GM18858 (cell line): Measurements from ENCODE around the gene TMEM184B.

Experiments
- ATAC-seq: cut with Tn5 transposase; IDR thresholded peaks from one replicate; pipeline ENCODE4 v1.9.1; 2021; ENCODE audit not compliant: unreplicated experiment

TMEM184B gene

GRCh38 chr22:38228326-38228872, 44.4 kb downstream of the TMEM184B start:
- no peak for ATAC-seq

DNA sequence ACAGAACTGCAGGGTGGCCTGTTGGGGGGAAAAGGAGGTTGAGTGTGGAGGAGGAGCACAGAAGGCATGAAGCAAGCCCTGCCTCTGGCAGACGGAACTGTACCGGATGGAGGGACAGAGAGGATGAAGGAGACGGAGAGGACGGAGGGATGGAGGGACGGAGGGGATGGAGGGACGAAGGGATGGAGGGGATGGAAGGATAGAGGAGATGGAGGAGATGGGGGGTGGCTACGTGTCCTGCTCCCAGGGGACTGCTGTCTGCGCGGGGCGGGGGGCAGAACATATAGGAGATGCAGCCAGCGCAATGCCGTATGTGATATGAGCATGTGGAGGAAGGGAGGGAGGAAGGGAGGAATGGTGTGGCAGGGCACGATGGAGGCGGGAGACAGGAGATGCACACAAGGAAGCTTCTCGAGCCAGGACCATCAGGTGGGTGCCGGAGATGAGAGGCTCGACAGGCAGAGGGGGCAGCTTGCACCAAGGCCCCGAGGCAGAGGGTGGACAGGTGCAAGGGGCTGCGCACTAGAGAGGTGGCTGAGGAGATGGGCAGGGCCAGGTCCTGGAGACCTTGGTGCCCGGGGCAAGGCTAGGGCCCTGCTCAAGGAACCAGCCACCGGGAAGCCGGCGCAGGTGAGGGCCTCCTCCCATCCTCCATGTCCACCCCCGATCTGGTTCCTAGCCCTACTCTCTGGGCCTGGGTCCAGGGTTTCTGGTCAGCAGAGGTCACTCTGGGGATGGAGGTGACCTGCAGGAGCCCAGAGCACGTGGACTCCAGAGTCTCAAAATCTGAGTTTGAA, 45.8 kb downstream of the TMEM184B start:
- ATAC-seq = no peak

- ATAC-seq = no peak
Observed at GRCh38 chr22:38223289-38223960, 49.4 kb downstream of the TMEM184B start.

DNA sequence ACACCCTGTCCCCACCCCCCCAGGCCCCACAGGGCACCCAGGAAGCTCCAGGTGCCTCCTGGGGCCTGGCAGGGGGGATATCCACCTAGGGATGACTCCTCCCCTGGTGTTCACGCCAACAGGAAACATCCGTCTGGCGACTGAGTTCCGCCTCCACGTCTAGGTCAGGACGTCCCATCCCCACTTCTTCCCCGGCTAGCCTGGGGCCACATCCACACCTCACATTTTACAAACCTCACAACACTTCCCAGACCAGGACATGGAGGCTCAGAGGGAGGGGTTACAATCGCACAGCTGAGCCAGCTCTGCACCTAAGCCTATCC, 50.1 kb downstream of the TMEM184B start:
- ATAC-seq = no peak

DNA sequence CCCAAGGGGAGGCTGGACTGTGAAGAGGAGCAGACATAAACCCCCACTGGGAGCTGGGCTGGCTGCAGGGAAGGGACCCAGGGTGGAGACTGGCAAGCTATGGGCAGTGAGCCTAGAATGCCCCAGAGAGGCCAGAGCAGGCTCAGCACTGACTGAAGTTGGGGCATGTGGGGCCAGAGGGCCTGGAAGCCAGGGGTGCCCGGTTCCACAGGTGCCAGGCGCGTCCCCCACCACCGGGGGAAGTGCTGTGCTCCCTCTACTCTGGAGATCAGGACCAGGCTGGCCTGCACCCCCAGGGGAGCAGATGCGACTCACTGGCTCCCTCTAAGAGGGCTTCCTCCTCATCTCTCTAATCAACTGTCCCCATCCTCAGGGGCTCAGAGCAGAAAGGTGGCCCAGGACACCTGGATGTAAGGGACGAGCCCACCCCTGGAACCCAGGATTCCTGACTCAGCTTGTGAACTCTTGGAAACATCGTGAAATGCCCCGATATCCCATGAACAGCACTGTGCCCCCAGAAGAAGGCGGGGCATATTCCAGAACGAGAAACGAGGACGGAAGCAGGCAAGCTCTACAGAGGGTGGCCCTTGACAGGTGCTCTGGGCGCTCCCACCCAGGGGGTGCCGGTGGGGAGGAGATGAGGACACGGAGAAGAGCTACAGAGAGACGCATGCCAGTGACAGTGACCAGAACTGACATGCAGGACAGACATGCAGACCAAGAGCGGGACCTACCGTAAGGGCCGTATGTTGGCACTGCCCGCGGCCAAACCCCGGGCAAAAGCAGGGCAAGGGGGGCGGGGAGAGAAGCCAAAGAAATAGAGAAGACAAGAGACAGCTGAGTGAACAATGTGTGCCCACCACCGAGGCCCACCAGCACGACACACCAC, 50.7 kb downstream of the TMEM184B start:
- ATAC-seq = no peak

- ATAC-seq = no peak
Observed at GRCh38 chr22:38221407-38221806, 51.4 kb downstream of the TMEM184B start.

DNA sequence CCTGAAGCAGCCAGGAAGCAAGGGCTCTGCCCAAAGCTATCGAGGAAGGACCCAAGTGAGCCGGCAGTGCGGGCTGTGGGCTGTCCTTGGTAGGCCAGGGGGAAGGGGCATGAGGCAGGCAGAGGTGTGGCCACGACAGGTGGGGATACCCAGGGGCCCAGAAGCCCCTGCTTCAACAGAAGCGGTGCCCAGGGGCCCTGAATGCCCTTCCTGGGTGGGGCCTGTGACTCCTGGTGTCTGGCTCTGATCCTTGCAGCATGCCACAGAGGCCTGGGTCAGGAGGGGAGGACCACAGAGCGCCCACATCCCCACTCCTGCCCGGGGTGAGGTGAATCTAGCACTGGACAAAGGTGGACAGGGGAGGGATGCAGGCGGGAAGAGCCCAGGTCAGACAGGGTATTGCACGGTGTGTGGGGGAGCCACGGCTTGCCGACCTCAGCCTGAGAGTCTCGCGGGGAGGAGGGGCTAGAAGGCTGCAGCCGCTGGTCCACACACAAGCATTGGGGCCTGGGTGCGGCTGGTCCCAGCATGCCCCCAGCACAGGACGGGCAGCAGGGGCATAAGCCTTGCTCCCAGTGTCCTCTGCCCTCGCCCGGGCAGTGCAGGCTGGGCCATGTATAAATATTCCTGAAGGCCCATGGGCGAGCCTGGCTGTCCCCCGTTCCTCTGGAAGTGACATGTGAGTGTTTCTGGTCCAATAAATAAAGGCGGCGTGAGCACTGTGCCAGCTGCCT, 52.0 kb downstream of the TMEM184B start:
- no peak for ATAC-seq

- no peak for ATAC-seq
Observed at GRCh38 chr22:38220163-38220562, 52.6 kb downstream of the TMEM184B start.

- ATAC-seq = no peak
Observed at GRCh38 chr22:38219632-38220031, 53.2 kb downstream of the TMEM184B start.

DNA sequence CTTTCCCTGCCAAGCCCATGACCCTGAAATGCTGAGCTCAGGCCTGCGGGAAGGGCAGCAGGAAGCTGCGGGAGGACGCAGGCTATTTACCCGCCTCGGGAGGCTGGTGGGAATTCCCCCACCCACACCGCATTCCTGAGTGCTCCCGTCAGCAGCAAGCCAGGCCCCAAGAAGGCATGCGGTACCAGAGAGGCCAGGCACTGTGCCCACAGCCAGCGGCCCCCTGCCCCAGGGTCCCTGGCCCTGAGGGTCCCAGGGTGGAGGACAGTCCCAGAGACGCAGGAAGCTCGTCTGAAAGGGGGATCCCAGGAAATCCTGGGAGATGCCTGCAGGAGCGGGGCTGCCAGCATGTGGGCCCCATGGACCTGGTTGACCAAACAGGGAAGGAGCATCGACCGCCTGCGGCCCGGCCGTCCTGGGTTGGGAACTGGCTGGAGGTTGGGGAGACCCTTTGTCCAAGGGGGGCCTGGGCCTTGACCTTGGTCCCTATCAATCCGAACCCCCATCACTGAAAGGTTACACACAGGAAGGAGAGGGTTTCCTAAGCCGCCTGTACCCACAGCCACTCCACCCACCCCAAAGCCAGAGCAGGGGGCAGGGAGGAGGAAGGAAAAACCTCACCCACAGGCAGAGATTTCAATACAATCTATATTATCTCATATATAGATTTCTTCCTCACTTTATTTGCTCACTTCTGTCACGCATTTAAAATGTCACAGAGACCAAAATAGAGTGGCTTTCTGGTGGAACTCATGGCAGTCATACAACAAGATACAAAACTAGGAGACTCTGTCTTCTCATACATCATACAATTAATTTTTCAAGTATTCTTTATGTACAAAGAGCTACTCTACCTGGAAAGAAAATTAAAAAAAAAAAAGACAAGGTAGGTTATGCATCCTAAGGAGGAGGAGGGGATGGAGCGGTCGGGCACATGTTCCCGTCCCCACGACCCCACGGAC, 53.9 kb downstream of the TMEM184B start:
- no peak for ATAC-seq

DNA sequence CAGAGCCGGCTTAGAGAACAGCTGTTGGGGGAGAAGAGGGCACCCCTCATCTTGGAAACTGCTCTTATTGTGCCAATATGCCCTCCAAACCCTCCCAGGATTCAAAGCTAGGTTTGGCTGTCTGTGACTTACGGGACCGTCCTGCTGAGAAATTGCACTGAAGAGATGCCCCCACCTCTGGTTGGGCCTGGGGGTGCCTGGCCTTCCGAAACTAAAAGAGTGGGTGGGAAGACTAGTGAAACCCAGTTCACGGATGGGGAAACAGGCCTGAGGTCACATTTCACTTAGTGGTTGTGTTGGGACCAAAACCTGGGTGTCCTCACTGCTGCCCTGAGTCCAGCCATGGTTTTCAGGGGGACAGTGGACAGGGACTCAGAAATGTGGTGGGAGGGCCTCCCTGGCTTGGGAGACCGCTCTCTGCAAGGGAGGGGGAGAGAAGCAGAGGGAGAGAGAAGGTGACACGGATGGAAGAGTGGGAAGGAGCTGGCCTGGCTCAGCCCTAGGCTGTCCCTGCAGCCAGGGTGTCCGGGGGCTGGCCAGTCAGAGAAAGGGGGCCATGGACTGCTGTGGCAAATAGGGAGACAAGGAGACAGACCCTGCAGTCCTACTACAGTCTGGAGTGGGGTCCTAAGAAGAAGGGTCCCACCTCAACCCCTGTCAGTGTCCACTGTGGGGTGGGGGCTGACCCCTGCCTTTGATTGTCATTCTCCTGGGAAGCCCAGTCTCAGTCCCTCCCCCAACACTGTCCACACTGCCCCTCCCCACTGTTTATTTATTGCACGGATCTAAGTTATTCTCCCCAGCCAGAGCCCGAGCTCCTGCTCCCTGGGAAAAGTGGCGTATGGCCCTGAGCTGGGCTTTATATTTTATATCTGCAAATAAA, 57.4 kb downstream of the TMEM184B start:
- no peak for ATAC-seq

DNA sequence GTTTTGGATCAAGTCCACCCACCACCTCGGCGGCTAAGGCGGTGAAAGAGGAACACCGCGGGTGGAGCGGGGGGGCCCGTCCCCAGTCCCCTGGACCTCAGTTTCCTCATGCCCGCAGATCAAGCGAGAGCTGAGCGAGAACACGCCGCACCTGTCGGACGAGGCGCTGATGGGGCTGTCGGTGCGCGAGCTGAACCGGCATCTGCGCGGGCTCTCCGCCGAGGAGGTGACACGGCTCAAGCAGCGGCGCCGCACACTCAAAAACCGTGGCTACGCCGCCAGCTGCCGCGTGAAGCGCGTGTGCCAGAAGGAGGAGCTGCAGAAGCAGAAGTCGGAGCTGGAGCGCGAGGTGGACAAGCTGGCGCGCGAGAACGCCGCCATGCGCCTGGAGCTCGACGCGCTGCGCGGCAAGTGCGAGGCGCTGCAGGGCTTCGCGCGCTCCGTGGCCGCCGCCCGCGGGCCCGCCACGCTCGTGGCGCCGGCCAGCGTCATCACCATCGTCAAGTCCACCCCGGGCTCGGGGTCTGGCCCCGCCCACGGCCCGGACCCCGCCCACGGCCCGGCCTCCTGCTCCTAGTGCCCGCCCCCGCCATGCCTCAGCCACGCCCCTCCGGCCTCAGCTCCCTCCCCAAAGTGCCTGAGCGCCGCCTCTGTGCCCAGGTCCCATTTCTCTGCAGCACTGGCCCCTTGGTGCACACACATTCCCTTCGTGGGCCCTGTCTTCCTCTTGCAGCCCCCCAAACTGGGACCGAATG, 58.3 kb downstream of the TMEM184B start:
- ATAC-seq = no peak

DNA sequence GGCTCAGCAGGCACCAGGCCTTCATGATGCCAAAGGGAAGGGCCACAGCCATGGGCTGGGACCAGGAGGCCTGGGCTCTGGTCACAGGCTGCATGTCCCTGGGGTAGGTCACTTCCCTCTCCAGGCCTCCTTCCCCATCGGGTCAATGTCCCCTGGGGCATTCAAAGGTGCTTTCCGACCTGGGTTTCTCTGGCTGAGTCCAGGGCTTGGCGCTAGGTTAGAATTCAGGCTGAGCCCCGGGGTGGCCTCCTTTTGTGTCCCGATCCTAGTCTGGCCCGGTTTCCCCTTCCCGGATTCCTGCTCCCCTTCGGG, 58.9 kb downstream of the TMEM184B start:
- ATAC-seq = no peak

- ATAC-seq = no peak
Observed at GRCh38 chr22:38213319-38213989, 59.4 kb downstream of the TMEM184B start.

GRCh38 chr22:38212442-38212841, 60.4 kb downstream of the TMEM184B start:
- no peak for ATAC-seq

- ATAC-seq = no peak
Observed at GRCh38 chr22:38211556-38211955, 61.3 kb downstream of the TMEM184B start.

DNA sequence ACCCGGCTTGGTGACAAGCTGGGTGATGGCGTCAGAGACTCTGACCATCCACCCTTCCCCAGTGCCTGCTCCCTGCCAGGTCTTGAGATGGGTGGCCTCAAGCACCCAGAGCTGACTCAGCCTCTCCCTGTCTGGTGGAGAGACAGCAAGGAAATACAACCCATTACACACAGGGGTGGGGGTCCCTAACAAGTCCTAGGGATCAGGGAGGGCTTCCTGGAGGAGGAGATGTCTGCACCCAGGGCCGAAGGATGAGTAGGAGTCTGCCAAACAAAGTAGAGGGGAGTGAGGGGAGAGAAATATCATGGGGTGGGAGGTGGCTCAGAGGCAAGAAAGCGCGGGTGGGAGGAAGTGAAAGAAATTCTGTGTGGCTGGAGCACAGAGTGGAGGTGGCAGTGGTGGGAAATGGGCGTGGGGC, 64.2 kb downstream of the TMEM184B start:
- ATAC-seq = no peak
